Measurements from ENCODE around the gene ERC2.
"Not testable (repeated sequence)": the region's sequence is repeated elsewhere in the genome, so short reads cannot be mapped to it uniquely, and the experiment has no call there.

Gene ERC2

DNA sequence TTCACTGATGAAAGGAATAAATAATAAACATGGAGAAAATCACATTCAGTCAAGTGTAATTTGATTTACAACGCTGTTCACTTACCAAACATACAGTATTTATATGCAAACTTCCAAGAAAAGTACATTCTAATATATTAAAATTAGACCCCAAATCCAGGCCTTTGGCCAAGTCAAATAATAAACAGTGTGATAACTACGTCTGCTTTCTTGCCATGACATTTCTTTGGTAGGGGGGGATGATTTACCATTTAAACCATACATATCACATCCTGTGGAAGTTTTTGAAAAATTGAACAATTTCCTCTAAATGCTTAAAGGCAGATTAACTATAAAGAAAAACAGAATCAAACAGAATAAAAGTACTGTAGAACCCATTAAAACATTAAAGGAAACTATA lies 613.0 kb downstream of the ERC2 start:
- DNase-seq, result no peak

GRCh38 chr3:55854494-55854893 lies 613.8 kb downstream of the ERC2 start:
- no peak for DNase-seq

DNA sequence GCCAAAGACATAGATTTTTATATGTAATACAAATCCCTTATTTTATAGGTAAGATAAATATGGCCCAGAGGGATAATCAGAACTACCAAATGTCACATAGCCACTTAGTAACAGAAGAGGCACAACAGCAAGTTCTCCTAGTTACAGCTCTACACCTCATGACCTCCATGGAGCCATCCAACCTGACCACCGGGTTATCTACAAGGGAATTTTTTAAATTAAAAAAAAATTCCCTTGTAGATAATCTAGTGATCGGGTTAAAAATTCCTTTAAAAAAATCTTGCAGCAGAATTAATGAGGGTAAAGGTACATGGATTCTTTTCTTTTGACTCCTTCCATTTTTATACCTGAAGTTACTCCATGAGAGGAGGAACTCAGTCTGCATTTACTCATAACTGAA lies 615.9 kb downstream of the ERC2 start:
- DNase-seq, result no peak

DNA sequence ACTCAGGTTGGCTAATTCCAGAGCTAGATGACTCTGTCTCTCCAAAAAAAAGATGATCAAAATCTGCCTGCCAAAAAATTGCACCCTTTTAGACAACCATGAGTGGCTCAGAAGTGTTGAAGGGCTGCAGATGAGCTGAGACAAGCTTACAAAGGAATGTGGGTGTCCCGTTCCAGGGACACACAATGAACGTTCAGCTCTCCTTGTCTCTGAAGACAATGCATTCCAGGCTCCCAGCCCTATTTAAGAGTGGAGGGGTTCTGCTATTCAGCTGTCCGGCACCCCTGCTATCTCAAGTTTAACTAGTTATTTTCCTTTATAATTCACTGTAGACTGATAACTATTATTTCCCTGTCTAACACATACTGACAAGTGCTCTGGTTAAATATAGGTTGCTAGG lies 626.1 kb downstream of the ERC2 start:
- no peak for DNase-seq

- not testable (repeated sequence) for DNase-seq
These were observed 636.4 kb downstream of the ERC2 start for GRCh38 chr3:55831876-55832275.

GRCh38 chr3:55828712-55829111 lies 639.6 kb downstream of the ERC2 start:
- no peak for DNase-seq

DNA sequence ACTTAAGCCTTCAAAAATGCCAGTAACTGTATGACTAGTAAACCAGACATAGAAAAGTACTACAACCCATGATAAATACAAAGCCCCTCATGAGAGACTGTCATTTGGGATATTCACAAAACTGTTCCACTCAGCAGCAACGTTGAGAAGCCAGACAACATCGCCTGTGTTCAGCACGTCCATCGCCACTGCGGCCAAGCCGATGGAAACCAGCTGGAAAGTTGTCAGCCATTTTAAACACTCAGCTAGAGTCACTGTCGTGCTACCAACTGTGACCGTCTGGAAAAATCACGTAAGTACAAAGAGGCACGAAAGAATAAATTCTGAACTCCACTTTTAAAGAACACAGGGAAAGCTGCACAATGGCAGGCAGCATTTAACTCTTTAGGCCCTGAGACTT lies 640.5 kb downstream of the ERC2 start:
- DNase-seq, result no peak

GRCh38 chr3:55826731-55827496 lies 641.4 kb downstream of the ERC2 start:
- no peak for DNase-seq

- no peak for DNase-seq
These were observed 642.2 kb downstream of the ERC2 start for GRCh38 chr3:55826097-55826496.

GRCh38 chr3:55824406-55824805 lies 643.9 kb downstream of the ERC2 start:
- DNase-seq, result no peak

DNA sequence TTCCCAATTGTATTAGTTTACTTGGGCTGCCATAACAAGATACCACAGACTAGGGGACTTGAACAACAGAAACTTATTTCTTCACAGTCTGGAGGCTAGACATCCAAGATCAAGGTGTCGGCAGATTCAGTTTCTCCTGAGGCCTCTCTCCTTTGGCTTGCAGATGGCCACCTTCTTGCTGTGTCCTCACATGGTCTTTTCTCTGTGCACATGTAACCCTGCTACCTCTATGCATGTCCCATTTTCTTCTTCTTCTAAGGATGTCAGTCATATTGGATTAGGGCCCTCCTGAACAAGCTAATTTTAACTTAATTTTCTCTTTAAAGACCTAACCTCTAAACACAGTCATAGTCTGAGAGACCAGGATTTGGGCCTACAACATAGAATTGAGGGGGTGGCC lies 644.4 kb downstream of the ERC2 start:
- DNase-seq, result no peak

- no peak for DNase-seq
These were observed 645.3 kb downstream of the ERC2 start for GRCh38 chr3:55823001-55823400.

- DNase-seq, result no peak
These were observed 649.3 kb downstream of the ERC2 start for GRCh38 chr3:55819005-55819404.

- peak in 24 of 56 donors; percentile 1 to 54 (median 8) for DNase-seq
These were observed 649.8 kb downstream of the ERC2 start for GRCh38 chr3:55818485-55818884.

DNA sequence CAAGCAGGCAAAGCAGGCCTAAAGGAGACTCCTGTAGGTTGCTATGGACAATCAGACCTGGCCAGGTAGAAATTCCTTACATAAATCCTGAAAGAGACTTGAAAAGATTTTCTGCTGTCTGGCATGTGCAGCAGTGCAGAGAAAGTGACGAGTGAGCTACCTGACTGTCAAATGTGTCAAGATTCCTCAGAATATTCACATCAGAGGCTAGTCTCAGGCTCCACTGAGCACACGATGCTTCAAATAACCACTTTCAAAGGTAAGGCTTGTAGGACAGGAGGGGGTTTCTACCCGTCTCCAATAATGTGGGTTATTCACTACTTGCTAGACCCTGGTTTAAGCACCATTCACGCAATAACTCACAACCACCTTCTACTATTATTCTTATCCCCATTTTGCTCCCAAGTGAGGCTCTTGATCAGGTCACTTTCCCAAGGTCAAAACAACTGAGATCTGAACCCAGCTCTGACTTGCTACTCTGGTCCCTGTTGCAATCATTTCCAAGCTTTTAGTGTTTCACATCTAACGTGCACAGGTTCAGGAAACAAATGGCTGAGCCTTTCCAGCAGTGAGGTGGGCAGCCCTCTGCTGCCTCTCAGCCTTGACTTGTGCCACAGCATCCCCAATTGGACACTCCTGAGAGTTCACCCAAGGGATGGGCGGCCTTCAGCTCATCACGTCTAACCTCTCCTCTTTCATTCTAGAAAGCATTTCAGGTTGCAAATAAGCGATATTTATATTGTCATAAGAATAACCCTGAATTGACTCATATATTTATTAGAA lies 651.3 kb downstream of the ERC2 start:
- DNase-seq, result no peak

DNA sequence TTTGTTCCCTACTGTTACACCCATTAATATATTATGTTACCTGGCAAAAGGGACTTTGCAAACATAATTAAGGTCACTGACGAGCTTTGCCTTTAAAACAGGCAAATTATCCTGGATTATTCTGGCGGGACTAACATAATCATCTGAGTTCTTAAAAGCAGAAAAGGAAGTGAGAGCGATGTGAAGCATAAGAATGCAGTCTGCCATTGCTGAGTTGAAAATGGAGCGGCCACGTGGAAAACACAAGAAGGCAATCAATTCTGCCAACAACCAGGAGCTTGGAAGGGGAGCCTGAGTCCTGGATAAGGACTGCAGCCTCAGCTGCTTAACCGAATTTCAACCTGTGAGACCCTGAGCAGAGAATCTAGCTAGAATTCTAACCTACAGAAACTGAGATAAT lies 653.0 kb downstream of the ERC2 start:
- no peak for DNase-seq

- DNase-seq, result no peak
These were observed 654.8 kb downstream of the ERC2 start for GRCh38 chr3:55813268-55814097.

DNA sequence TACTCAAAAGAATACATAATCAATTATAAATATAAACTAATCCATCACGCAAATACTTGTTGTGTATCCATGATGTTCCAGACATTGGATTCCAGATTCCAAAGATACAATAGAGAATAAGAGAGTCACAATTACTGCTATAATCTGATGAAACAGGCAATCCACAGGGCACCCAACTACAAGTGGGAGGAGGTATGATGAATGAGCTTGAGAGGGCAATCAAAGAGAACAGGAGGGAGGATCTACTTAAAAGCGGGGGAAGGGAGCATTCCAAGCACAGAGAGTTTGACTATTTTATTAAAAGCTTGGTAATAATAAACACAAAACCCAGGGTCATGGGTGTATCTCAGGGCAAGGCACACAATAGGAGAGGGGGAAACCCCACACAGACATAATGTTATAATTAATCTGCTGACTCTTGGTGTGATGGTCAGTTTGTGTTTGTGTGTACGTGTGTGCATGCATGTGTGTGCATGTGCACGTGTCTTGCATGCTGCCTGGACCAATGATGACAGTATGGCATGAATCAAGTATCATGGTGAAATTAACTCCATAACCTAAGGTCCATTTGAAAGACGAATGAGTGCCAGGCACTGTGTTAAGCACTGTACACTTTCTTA lies 655.8 kb downstream of the ERC2 start:
- no peak for DNase-seq

- no peak for DNase-seq
These were observed 661.1 kb downstream of the ERC2 start for GRCh38 chr3:55807210-55807609.

GRCh38 chr3:55805169-55805568 lies 663.1 kb downstream of the ERC2 start:
- DNase-seq, result no peak
